H9 (cell line): Measurements from ENCODE around the gene RGR. TPM values are rescaled to one million over a fixed set of nuclear protein-coding genes. Genes with fewer than 3 reads are reported as not detected.

Source experiments
- DNase-seq: peaks from one replicate; pipeline ENCODE4 v3.0.0-alpha.2; 2017
- H2AFZ ChIP-seq: one replicate; pipeline ENCODE4 v1.6.1; 2013; ENCODE audit warnings: mild to moderate bottlenecking, low read length, control low read depth, moderate library complexity
- H2AK5ac ChIP-seq: 2 replicates; pipeline ENCODE4 v1.6.1; 2013; ENCODE audit warnings: low read length, control low read depth, mixed read lengths; ENCODE audit not compliant: insufficient read length
- H2BK120ac ChIP-seq: one replicate; pipeline ENCODE4 v1.6.1; 2013; ENCODE audit warnings: low read depth, mild to moderate bottlenecking, low read length, control low read depth, inconsistent platforms; ENCODE audit not compliant: poor library complexity, severe bottlenecking
- H2BK12ac ChIP-seq: 2 replicates; pipeline ENCODE4 v1.6.1; 2013; ENCODE audit warnings: low read length, control low read depth, mixed read lengths, low read depth; ENCODE audit not compliant: insufficient read length
- H2BK15ac ChIP-seq: 2 replicates; pipeline ENCODE4 v1.6.1; 2013; ENCODE audit warnings: low read depth, low read length, control low read depth
- H2BK20ac ChIP-seq: one replicate; pipeline ENCODE4 v1.6.1; 2013; ENCODE audit warnings: low read depth, mild to moderate bottlenecking, low read length, control low read depth, inconsistent platforms; ENCODE audit not compliant: poor library complexity, severe bottlenecking
- H2BK5ac ChIP-seq: 2 replicates; pipeline ENCODE4 v1.6.1; 2013; ENCODE audit warnings: low read length, control low read depth, mixed read lengths; ENCODE audit not compliant: insufficient read length
- H3K14ac ChIP-seq: 2 replicates; pipeline ENCODE4 v1.6.1; 2013; ENCODE audit warnings: low read length, control low read depth; ENCODE audit not compliant: insufficient read depth
- H3K18ac ChIP-seq: 2 replicates; pipeline ENCODE4 v1.6.1; 2013; ENCODE audit warnings: low read depth, mild to moderate bottlenecking, mixed read lengths, low read length, control low read depth; ENCODE audit not compliant: insufficient read length
- H3K23ac ChIP-seq: 2 replicates; pipeline ENCODE4 v1.6.1; 2013; ENCODE audit warnings: low read length, control low read depth, mixed read lengths, low read depth; ENCODE audit not compliant: insufficient read length
- H3K23me2 ChIP-seq: 2 replicates; pipeline ENCODE4 v1.6.1; 2013; ENCODE audit warnings: low read depth, mild to moderate bottlenecking, mixed read lengths, low read length, control low read depth; ENCODE audit not compliant: insufficient read length, poor library complexity, severe bottlenecking
- H3K27ac ChIP-seq: 2 replicates; pipeline ENCODE4 v1.5.1; 2013; ENCODE audit warnings: low read length, control low read depth, mixed read lengths, low read depth; ENCODE audit not compliant: insufficient read length
- H3K27me3 ChIP-seq: 2 replicates; pipeline ENCODE4 v1.6.1; 2013; ENCODE audit warnings: low read length, control low read depth, inconsistent platforms; ENCODE audit not compliant: insufficient read depth
- H3K4ac ChIP-seq: 2 replicates; pipeline ENCODE4 v1.6.1; 2013; ENCODE audit warnings: low read depth, mild to moderate bottlenecking, control low read depth, inconsistent platforms, low read length, moderate library complexity
- H3K4me1 ChIP-seq: 2 replicates; pipeline ENCODE4 v1.6.1; 2013; ENCODE audit warnings: low read length, control low read depth, inconsistent platforms; ENCODE audit not compliant: insufficient read depth
- H3K4me2 ChIP-seq: 2 replicates; pipeline ENCODE4 v1.6.1; 2013; ENCODE audit warnings: low read length, control low read depth, mixed read lengths; ENCODE audit not compliant: insufficient read length, insufficient read depth
- H3K56ac ChIP-seq: 2 replicates; pipeline ENCODE4 v1.6.1; 2013; ENCODE audit warnings: low read depth, mild to moderate bottlenecking, mixed read lengths, low read length, control low read depth; ENCODE audit not compliant: insufficient read length
- H3K79me1 ChIP-seq: 2 replicates; pipeline ENCODE4 v1.6.1; 2013; ENCODE audit warnings: low read depth, mild to moderate bottlenecking, moderate library complexity, low read length, control low read depth, inconsistent platforms; ENCODE audit not compliant: insufficient read depth, poor library complexity, severe bottlenecking
- H3K79me2 ChIP-seq: 2 replicates; pipeline ENCODE4 v1.6.1; 2013; ENCODE audit warnings: low read length, control low read depth, inconsistent platforms; ENCODE audit not compliant: insufficient read depth
- H3K9ac ChIP-seq: 2 replicates; pipeline ENCODE4 v1.6.1; 2013; ENCODE audit warnings: low read length, control low read depth, mixed read lengths; ENCODE audit not compliant: insufficient read length; ENCODE audit errors: extremely low read depth
- H3K9me3 ChIP-seq: one replicate; pipeline ENCODE4 v1.6.1; 2013; ENCODE audit warnings: low read depth, low read length, inconsistent platforms; ENCODE audit not compliant: control insufficient read depth
- H3T11ph ChIP-seq: one replicate; pipeline ENCODE4 v1.6.1; 2013; ENCODE audit warnings: mild to moderate bottlenecking, low read length, control low read depth, inconsistent platforms
- H4K20me1 ChIP-seq: one replicate; pipeline ENCODE4 v1.6.1; 2013; ENCODE audit not compliant: control insufficient read depth, insufficient read length, insufficient read depth
- H4K5ac ChIP-seq: 2 replicates; pipeline ENCODE4 v1.6.1; 2013; ENCODE audit warnings: low read depth, mild to moderate bottlenecking, mixed read lengths, low read length, control low read depth; ENCODE audit not compliant: insufficient read length
- H4K8ac ChIP-seq: replicated peaks from 2 replicates; pipeline ENCODE4 v1.6.1; 2013; ENCODE audit warnings: low read length, control low read depth, mixed read lengths, low read depth; ENCODE audit not compliant: insufficient read length
- H4K91ac ChIP-seq: 2 replicates; pipeline ENCODE4 v1.6.1; 2013; ENCODE audit warnings: low read depth, mild to moderate bottlenecking, moderate library complexity, mixed read lengths, low read length, control low read depth; ENCODE audit not compliant: insufficient read length
- H3K27ac Mint-ChIP-seq, 3 experiments: 2 replicates in 2 of 3; 3 replicates in 1 of 3; pipeline ENCODE4 v1.8.0; 2020 to 2021; ENCODE audit warnings: mixed read lengths in 3 of 3, mild to moderate bottlenecking in 1 of 3, moderate library complexity in 1 of 3
- H3K27me3 Mint-ChIP-seq: 2 replicates; pipeline ENCODE4 v1.8.0; 2021; ENCODE audit warnings: low read depth, mild to moderate bottlenecking, moderate library complexity, mixed read lengths
- H3K36me3 Mint-ChIP-seq, 3 experiments: 2 replicates in 2 of 3; 3 replicates in 1 of 3; pipeline ENCODE4 v1.8.0; 2020 to 2021; ENCODE audit warnings: low read depth in 3 of 3, mixed read lengths in 3 of 3; ENCODE audit not compliant: insufficient read depth in 1 of 3
- H3K4me1 Mint-ChIP-seq, 2 experiments: 2 replicates each; pipeline ENCODE4 v1.8.0; 2020; ENCODE audit warnings: mixed read lengths in 2 of 2
- H3K4me3 Mint-ChIP-seq, 2 experiments: 2 replicates in 1 of 2; 3 replicates in 1 of 2; pipeline ENCODE4 v1.8.0; 2020 to 2021; ENCODE audit warnings: mild to moderate bottlenecking in 2 of 2, mixed read lengths in 2 of 2, moderate library complexity in 1 of 2
- H3K9me3 Mint-ChIP-seq, 2 experiments: 2 replicates in 1 of 2; 3 replicates in 1 of 2; pipeline ENCODE4 v1.8.0; 2020; ENCODE audit warnings: mild to moderate bottlenecking in 2 of 2, mixed read lengths in 2 of 2, moderate library complexity in 1 of 2
- CTCF ChIP-seq: fragments of 200-600 bp; sonication (generic); conservative IDR thresholded peaks from 3 replicates; pipeline ENCODE4 v1.8.0; 2021; ENCODE audit warnings: antibody characterized with exemption, mild to moderate bottlenecking
- WGBS: extraction: QIAGEN DNeasy Blood & Tissue Kit; methylation state at CpG from one replicate; pipeline ENCODE4 v1.1.7; 2013; ENCODE audit warnings: missing lambda C conversion rate, low lambda C conversion rate, mixed read lengths; ENCODE audit not compliant: insufficient read length; ENCODE audit errors: extremely low coverage; 5-methylcytosine and 5-hydroxymethylcytosine counted together
- total RNA-seq: library from RNA; stranded (reverse); gene quantifications from 2 replicates; pipeline ENCODE4 v1.2.1, GENCODE V29; 2021

The RGR gene
- total RNA-seq, 1 experiment from 2014 or later = not detected

GRCh38 chr10:84254552-84255478, 10.0 kb downstream of the RGR start:
- Mint-ChIP-seq H3K4me3 (no peak overlapping the region), H3K9me3 (no peaks in the 10 kb centered on the region), H3K27me3 (peaks cover 41% of the 10 kb centered on the region), H3K27ac (no peak overlapping the region; a peak in 1 of 7 replicates), H3K36me3 (no peaks in the 10 kb centered on the region), H3K4me1 (peaks cover 2 to 3% of the 10 kb centered on the region in 2 experiments; a peak in 2 of 4 replicates)
- Histone ChIP-seq H3T11ph (no peak overlapping the region), H4K8ac (no peak overlapping the region), H3K9ac (no peak overlapping the region), H3K9me3 (no peaks in the 10 kb centered on the region), H4K5ac (no peak overlapping the region), H3K27ac (no peak overlapping the region), H3K4me1 (no peaks in the 10 kb centered on the region), H2BK12ac (no peak overlapping the region), H3K27me3 (no peaks in the 10 kb centered on the region; the same call in 1 of the 2 replicates), H4K20me1 (no peaks in the 10 kb centered on the region), H3K4me2 (no peak overlapping the region), H3K79me1 (no peaks in the 10 kb centered on the region), H2AFZ (no peak overlapping the region), H4K91ac (no peak overlapping the region), H2BK20ac (no peak overlapping the region), H2AK5ac (no peak overlapping the region), H3K79me2 (no peaks in the 10 kb centered on the region), H2BK15ac (no peak overlapping the region), H3K18ac (no peak overlapping the region), H3K23ac (no peak overlapping the region), H3K56ac (no peak overlapping the region), H2BK120ac (no peak overlapping the region), H3K23me2 (no peaks in the 10 kb centered on the region), H2BK5ac (no peak overlapping the region), H3K14ac (no peak overlapping the region), H3K4ac (no peak overlapping the region)
- no peak for DNase-seq
- TF ChIP-seq CTCF = no peak
- no CpG with 5 or more reads among the region's 10 CpGs for WGBS
